K562 (cell line): ENCODE measurements around the gene CCNC. TPM values are rescaled to one million over a fixed set of nuclear protein-coding genes. Genes with fewer than 3 reads are reported as not detected.
A peak's percentile ranks its signal among the peaks of the same experiment; 100 is the strongest.

Experiments
- CBX2 ChIP-seq: fragments of 200-600 bp; sonication (generic); IDR thresholded peaks from one replicate; pipeline ENCODE4 v1.6.1; 2012; ENCODE audit warnings: mild to moderate bottlenecking, low read length, inconsistent platforms; ENCODE audit not compliant: insufficient read depth, poor library complexity, severe bottlenecking
- CHD1 ChIP-seq: fragments of 200-600 bp; sonication (generic); IDR thresholded peaks from one replicate; pipeline ENCODE4 v1.6.1; 2012; ENCODE audit warnings: mild to moderate bottlenecking, moderate library complexity, low read length, inconsistent platforms
- MAZ ChIP-seq, 2 experiments: fragments of 450-650 bp in 1 of 2; sonication (generic) in 1 of 2; formaldehyde crosslinking; IDR thresholded peaks in 1 of 2; conservative IDR thresholded peaks in 1 of 2; 2 replicates each; pipeline versions ENCODE4 v1.4.0 to v1.5.0; 2020; ENCODE audit warnings: mild to moderate bottlenecking in 1 of 2, missing genetic modification reagents in 1 of 2
- NRF1 ChIP-seq, 2 experiments: fragments of 450-650 bp; IDR thresholded peaks in 1 of 2; conservative IDR thresholded peaks in 1 of 2; 2 replicates each; pipeline ENCODE4 v1.6.1; 2014; ENCODE audit warnings: mild to moderate bottlenecking in 2 of 2
- PRMT5 ChIP-seq: sonication (generic); formaldehyde crosslinking; IDR thresholded peaks from 2 replicates; pipeline ENCODE4 v1.5.0; 2020; ENCODE audit warnings: missing genetic modification reagents
- SRSF3 ChIP-seq: fragments of 200-400 bp; formaldehyde crosslinking; IDR thresholded peaks from 2 replicates; pipeline ENCODE4 v1.6.1; 2016; ENCODE audit warnings: mild to moderate bottlenecking, low read length, moderate library complexity; ENCODE audit not compliant: insufficient read depth
- TOE1 ChIP-seq, 2 experiments: fragments of 450-650 bp in 1 of 2; sonication (generic) in 1 of 2; formaldehyde crosslinking in 1 of 2; IDR thresholded peaks; 2 replicates each; pipeline versions ENCODE4 v1.7.1 to v1.8.0; 2016 to 2022; ENCODE audit warnings: borderline replicate concordance in 2 of 2, mild to moderate bottlenecking in 2 of 2, antibody characterized with exemption in 1 of 2, inconsistent platforms in 1 of 2, low read depth in 1 of 2, missing genetic modification reagents in 1 of 2, moderate library complexity in 1 of 2
- ZBTB7A ChIP-seq: IDR thresholded peaks from 2 replicates; pipeline ENCODE4 v1.6.1; 2011; ENCODE audit warnings: low read depth, mild to moderate bottlenecking, low read length, moderate library complexity, borderline replicate concordance; ENCODE audit not compliant: control insufficient read depth
- ZFP36 ChIP-seq: fragments of 150-350 bp; IDR thresholded peaks from 2 replicates; pipeline ENCODE4 v1.6.1; 2018; ENCODE audit warnings: low read length, low read depth; ENCODE audit not compliant: partially characterized antibody
- ZKSCAN8 ChIP-seq: fragments of 200-800 bp; sonication (Bioruptor generic); IDR thresholded peaks from 2 replicates; pipeline ENCODE4 v1.6.1; 2016; ENCODE audit warnings: missing genetic modification characterization, missing compliant biosample characterization
- ZNF217 ChIP-seq: sonication (generic); formaldehyde crosslinking; IDR thresholded peaks from 2 replicates; pipeline ENCODE4 v1.8.0; 2022; ENCODE audit warnings: mild to moderate bottlenecking, missing genetic modification reagents
- ZNF431 ChIP-seq: sonication (generic); formaldehyde crosslinking; IDR thresholded peaks from 2 replicates; pipeline ENCODE4 v1.8.0; 2022; ENCODE audit warnings: mild to moderate bottlenecking, missing genetic modification reagents
- polyA plus RNA-seq, 8 experiments: library from polyadenylated mRNA; depleted of rRNA in 4 of 8; stranded (reverse) in 5 of 8; unstranded in 3 of 8; fragments of >200 nt; fragmentation: Nextera tagmentation in 2 of 8; fragmentation: Illumina TruSeq in 1 of 8; extraction: Ambion mirVana in 2 of 8; extraction: Trizol in 1 of 8; gene quantifications; 2 replicates each; pipeline versions ENCODE4 v1.2.1 to v1.2.3, GENCODE V29; 2011 to 2014; ENCODE audit warnings: inconsistent platforms in 1 of 8, missing spikeins in 1 of 8
- total RNA-seq, 7 experiments: library from RNA; depleted of rRNA in 6 of 7; stranded (reverse); fragments of >200 nt in 6 of 7; fragmentation: Illumina TruSeq in 2 of 7; extraction: Trizol in 2 of 7; gene quantifications; 2 replicates each; pipeline versions ENCODE4 v1.2.1 to v1.2.3, GENCODE V29; 2011 to 2021; ENCODE audit warnings: low replicate concordance in 1 of 7
- TF ChIP-seq, protein P1 (sequence below): IDR thresholded peaks from 2 replicates; pipeline ENCODE4 v1.6.1; 2011; ENCODE audit warnings: borderline replicate concordance, low read depth, mild to moderate bottlenecking, moderate library complexity, low read length; ENCODE audit not compliant: insufficient read depth, poor library complexity, severe bottlenecking
- TF ChIP-seq, protein P2 (sequence below): fragments of 250-450 bp; sonication (Bioruptor Pico); IDR thresholded peaks from 2 replicates; pipeline ENCODE4 v1.8.0; 2021; ENCODE audit warnings: borderline replicate concordance, mild to moderate bottlenecking, moderate library complexity; ENCODE audit not compliant: poor library complexity, severe bottlenecking
- TF ChIP-seq, protein P3 (sequence below): sonication (generic); IDR thresholded peaks from 2 replicates; pipeline ENCODE4 v1.6.1; 2016
- TF ChIP-seq, protein P4 (sequence below): fragments of 250-450 bp; sonication (Bioruptor Pico); IDR thresholded peaks from 2 replicates; pipeline ENCODE4 v1.9.0; 2021; ENCODE audit warnings: mild to moderate bottlenecking
- TF ChIP-seq, protein P5 (sequence below): sonication (generic); formaldehyde crosslinking; IDR thresholded peaks from 2 replicates; pipeline ENCODE4 v1.8.0; 2022; ENCODE audit warnings: mild to moderate bottlenecking, low read depth, missing genetic modification reagents
- TF ChIP-seq, protein P6 (sequence below): fragments of 450-650 bp; formaldehyde crosslinking; IDR thresholded peaks from 2 replicates; pipeline ENCODE4 v1.4.0; 2020; ENCODE audit warnings: mild to moderate bottlenecking, moderate library complexity

Gene CCNC
- total and polyA plus RNA-seq, 9 of the 15 experiments (the other 6 are each of a cell fraction or from before 2014, with no cell fraction given), result 68.7 to 177 (median 99.6) TPM

DNA sequence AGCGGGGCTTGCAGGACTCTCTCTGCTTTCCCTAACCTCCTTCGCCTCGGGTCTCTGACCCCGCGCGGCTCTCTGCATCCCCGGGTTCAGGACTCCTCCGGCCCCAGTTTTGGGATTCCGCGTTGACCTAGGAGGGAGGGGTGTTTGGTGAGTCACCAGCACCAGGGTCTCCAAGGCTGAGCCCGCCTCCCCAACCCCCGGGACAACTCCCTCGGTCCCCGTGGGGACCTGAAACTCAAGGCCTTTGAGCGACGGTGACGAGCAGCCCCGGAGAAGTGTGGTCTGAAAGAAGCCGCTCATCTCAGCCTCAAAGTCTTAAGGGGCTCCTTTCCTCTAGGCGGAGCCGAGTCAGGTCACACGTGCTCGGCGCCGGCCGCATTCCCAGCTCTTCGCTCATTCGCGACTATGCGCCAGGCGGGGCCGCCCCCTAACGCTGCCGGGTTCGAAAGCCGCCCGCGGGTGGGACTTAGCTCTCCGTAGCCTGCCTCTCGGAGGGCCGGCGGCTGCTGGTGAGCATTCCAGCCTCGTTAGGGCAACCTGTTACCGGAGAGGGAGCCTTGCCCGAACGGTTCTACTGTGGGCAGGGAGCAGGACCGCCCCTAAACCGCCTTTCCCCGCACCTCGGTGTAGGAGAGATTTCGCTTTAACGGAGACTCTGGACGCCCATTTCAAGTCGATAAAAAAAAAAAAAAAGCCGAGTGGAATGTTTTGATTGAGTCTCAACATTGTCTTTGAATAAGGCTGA lies 35.1 kb upstream of the CCNC start (continued):
- TF ChIP-seq, protein P1, sequence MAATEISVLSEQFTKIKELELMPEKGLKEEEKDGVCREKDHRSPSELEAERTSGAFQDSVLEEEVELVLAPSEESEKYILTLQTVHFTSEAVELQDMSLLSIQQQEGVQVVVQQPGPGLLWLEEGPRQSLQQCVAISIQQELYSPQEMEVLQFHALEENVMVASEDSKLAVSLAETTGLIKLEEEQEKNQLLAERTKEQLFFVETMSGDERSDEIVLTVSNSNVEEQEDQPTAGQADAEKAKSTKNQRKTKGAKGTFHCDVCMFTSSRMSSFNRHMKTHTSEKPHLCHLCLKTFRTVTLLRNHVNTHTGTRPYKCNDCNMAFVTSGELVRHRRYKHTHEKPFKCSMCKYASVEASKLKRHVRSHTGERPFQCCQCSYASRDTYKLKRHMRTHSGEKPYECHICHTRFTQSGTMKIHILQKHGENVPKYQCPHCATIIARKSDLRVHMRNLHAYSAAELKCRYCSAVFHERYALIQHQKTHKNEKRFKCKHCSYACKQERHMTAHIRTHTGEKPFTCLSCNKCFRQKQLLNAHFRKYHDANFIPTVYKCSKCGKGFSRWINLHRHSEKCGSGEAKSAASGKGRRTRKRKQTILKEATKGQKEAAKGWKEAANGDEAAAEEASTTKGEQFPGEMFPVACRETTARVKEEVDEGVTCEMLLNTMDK, result peak; percentile 33
- TF ChIP-seq, protein P2, sequence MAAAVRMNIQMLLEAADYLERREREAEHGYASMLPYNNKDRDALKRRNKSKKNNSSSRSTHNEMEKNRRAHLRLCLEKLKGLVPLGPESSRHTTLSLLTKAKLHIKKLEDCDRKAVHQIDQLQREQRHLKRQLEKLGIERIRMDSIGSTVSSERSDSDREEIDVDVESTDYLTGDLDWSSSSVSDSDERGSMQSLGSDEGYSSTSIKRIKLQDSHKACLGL (CRISPR knock-in tag), result no peak
- no peak for TF ChIP-seq ZNF217 (CRISPR knock-in tag)
- TF ChIP-seq ZBTB7A, result peak; percentile 36; the same call in 1 of the 2 replicates
- peak; percentile 70 for TF ChIP-seq CBX2
- TF ChIP-seq, protein P3, sequence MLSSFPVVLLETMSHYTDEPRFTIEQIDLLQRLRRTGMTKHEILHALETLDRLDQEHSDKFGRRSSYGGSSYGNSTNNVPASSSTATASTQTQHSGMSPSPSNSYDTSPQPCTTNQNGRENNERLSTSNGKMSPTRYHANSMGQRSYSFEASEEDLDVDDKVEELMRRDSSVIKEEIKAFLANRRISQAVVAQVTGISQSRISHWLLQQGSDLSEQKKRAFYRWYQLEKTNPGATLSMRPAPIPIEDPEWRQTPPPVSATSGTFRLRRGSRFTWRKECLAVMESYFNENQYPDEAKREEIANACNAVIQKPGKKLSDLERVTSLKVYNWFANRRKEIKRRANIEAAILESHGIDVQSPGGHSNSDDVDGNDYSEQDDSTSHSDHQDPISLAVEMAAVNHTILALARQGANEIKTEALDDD, result no peak
- TF ChIP-seq SRSF3, result no peak
- TF ChIP-seq, protein P4, sequence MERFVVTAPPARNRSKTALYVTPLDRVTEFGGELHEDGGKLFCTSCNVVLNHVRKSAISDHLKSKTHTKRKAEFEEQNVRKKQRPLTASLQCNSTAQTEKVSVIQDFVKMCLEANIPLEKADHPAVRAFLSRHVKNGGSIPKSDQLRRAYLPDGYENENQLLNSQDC (CRISPR knock-in tag), result no peak
- peak; percentile 21 to 44; a peak in 2 of 4 replicates for TF ChIP-seq MAZ (CRISPR knock-in tag; conservative IDR thresholded peaks at IDR 0.05 in 1 of 2, IDR thresholded peaks at IDR 0.05 in 1 of 2)
- TF ChIP-seq, protein P5, sequence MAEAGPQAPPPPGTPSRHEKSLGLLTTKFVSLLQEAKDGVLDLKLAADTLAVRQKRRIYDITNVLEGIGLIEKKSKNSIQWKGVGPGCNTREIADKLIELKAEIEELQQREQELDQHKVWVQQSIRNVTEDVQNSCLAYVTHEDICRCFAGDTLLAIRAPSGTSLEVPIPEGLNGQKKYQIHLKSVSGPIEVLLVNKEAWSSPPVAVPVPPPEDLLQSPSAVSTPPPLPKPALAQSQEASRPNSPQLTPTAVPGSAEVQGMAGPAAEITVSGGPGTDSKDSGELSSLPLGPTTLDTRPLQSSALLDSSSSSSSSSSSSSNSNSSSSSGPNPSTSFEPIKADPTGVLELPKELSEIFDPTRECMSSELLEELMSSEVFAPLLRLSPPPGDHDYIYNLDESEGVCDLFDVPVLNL, result no peak
- no peak for TF ChIP-seq ZNF431 (CRISPR knock-in tag)
- TF ChIP-seq CHD1, result no peak
- no peak for TF ChIP-seq ZKSCAN8 (CRISPR knock-in tag)
- TF ChIP-seq NRF1 (conservative IDR thresholded peaks at IDR 0.05 in 1 of 2, IDR thresholded peaks at IDR 0.05 in 1 of 2), result peak; percentile 45 to 54
- peak; percentile 28 for TF ChIP-seq ZFP36
- TF ChIP-seq PRMT5, result no peak
- no peak for TF ChIP-seq TOE1 (IDR thresholded peaks at IDR 0.05; ENCODE audit: borderline replicate concordance)
- TF ChIP-seq TOE1 (CRISPR knock-in tag; IDR thresholded peaks at IDR 0.05; ENCODE audit: borderline replicate concordance, low read depth), result no peak
- TF ChIP-seq, protein P6, sequence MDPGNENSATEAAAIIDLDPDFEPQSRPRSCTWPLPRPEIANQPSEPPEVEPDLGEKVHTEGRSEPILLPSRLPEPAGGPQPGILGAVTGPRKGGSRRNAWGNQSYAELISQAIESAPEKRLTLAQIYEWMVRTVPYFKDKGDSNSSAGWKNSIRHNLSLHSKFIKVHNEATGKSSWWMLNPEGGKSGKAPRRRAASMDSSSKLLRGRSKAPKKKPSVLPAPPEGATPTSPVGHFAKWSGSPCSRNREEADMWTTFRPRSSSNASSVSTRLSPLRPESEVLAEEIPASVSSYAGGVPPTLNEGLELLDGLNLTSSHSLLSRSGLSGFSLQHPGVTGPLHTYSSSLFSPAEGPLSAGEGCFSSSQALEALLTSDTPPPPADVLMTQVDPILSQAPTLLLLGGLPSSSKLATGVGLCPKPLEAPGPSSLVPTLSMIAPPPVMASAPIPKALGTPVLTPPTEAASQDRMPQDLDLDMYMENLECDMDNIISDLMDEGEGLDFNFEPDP (CRISPR knock-in tag), result no peak
